HG02970 (cell line): ENCODE data around the gene TMOD2.
"Not testable (repeated sequence)": the region's sequence is repeated elsewhere in the genome, so short reads cannot be mapped to it uniquely, and the experiment has no call there.

Experiments used
- ATAC-seq: cut with Tn5 transposase; IDR thresholded peaks from one replicate; pipeline ENCODE4 v1.9.1; 2021; ENCODE audit warnings: mild to moderate bottlenecking, moderate library complexity, moderate number of reproducible peaks; ENCODE audit not compliant: unreplicated experiment, low FRiP score

The TMOD2 gene

DNA sequence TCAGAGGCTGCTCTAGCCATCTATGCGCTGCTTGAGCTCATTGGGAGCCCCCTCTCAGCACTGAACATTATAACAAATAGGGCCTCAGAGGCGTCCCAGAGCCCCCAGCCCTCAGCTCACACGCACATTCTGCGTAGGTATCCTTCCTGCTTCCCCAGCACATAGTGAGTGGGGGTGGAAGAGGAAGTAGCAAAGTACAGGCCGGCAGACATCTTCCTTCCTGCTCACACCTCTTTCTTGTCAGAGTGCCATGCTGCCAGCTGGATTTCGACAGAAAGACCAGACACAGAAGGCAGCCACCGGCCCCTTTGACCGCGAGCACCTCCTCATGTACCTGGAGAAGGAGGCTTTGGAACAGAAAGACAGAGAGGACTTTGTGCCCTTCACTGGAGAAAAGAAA, 16.6 kb downstream of the TMOD2 start:
- no peak for ATAC-seq

DNA sequence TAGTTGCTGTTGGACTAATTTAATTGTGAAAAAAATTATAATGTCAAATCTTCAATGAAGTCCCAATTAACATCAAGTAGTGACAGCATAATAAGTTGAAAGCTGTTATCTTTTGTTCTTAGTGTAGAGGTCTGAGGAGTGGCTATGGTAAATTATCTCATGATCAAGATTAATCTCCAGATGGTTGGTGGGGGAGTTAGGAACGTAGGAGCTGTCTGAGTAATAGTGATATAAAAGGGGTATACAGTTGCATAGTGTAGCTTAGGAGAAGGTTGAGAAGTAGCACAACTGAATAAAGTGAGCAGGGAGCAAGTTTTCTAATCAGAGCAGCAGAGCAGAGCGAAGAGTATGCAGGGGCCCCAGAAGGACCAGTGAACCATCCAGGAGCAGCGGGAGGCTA, 19.5 kb downstream of the TMOD2 start:
- no peak for ATAC-seq

- no peak for ATAC-seq
Measured at GRCh38 chr15:51771773-51772172, 20.4 kb downstream of the TMOD2 start.

- no peak for ATAC-seq
Measured at GRCh38 chr15:51774916-51775315, 23.5 kb downstream of the TMOD2 start.

DNA sequence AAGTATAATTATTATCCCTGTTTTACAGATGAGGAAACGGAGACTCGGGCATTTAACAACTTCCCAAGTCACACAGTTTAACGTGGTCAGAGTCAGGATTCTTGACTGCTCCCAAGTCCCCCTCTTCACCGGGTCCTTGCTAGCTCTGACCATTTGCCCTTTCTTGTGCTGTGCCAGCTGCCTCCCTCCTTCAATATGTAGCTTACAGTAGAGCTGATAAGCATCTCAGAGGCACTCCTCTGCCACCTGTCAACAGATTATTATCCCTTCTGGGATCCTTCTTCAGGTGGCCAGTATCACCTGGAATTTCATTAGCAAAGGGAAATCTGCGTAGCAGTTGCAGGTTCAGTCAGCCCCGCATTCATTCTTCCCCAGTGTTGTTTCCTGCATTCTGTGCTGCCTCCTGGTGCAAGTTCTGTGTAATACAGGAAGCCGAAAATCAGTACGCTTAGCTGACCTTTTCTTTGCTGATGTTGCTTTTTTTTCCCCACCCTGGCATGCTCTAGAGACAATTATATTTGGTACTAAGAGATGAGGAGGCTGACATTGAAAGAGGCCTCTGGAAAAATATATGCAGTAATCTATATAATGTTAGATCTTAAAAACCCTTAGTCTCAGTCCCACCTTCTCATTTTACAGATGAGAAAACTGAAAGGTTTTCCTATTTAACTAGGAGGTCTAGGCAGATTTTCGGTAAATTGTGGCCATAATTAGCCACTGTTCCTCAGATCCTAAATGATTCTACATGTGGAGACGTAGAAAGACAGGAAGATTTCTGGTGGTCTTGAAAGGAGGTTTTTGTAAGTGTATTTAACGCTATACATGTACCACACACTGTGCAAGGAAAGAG, 24.8 kb downstream of the TMOD2 start:
- no peak for ATAC-seq

GRCh38 chr15:51776952-51777569, 25.7 kb downstream of the TMOD2 start:
- no peak for ATAC-seq

- no peak for ATAC-seq
Measured at GRCh38 chr15:51780636-51781035, 29.2 kb downstream of the TMOD2 start.

- no peak for ATAC-seq
Measured at GRCh38 chr15:51781506-51781905, 30.1 kb downstream of the TMOD2 start.

GRCh38 chr15:51782357-51782896, 31.0 kb downstream of the TMOD2 start:
- ATAC-seq, result no peak

GRCh38 chr15:51783967-51784366, 32.6 kb downstream of the TMOD2 start:
- no peak for ATAC-seq

- ATAC-seq, result not testable (repeated sequence)
Measured at GRCh38 chr15:51787130-51787529, 35.7 kb downstream of the TMOD2 start.

DNA sequence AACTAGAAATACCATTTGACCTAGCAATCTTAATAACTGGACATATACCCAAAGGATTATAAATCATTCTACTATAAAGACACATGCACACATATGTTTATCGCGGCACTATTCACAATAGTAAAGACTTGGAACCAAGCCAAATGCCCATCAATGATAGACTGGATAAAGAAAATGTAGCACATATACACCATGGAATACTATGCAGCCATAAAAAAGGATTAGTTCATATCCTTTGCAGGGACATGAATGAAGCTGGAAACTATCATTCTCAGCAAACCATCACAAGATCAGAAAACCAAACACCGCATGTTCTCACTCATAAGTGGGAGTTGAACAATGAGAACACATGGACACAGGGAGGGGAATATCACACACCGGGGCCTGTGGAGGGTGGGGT, 41.1 kb downstream of the TMOD2 start:
- ATAC-seq, result not testable (repeated sequence)

DNA sequence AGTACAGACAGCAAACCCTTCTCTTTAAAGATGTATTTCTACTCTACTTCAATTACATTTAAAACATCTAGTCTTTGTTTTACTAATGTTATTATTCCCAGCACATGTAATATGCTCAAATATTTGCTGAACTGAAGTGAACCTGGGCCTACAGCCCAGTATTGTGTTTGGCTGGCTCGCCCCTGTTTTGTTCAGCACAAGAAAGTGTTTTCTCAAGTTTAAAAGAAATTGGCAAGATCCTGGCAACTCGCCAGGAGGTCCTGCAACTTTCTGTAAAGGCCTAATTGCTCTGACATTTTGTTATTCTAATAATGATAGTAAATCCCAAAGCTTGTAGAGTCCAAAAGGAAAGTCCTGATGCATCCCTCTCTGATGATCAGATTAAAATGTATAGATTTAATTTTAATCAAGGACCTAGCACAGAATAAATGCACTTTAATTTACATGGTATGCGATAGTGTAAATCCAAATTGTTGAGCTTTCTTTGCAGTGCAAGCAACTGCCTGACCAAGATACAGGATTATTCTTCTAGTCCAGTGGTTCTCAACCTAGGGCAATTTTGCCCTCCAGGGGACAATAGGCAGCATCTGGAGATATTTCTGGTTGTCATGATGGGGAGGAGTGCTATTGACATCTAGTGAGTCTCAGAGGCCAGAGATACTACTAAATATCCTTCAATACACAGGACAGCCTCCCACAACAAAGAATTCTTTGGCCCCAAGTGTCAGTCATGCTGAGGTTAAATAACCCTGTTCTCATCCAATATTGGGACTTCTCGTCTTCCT, 42.3 kb downstream of the TMOD2 start:
- no peak for ATAC-seq

GRCh38 chr15:51796847-51797401, 45.5 kb downstream of the TMOD2 start:
- ATAC-seq, result no peak

GRCh38 chr15:51798281-51798680, 46.9 kb downstream of the TMOD2 start:
- ATAC-seq, result no peak

DNA sequence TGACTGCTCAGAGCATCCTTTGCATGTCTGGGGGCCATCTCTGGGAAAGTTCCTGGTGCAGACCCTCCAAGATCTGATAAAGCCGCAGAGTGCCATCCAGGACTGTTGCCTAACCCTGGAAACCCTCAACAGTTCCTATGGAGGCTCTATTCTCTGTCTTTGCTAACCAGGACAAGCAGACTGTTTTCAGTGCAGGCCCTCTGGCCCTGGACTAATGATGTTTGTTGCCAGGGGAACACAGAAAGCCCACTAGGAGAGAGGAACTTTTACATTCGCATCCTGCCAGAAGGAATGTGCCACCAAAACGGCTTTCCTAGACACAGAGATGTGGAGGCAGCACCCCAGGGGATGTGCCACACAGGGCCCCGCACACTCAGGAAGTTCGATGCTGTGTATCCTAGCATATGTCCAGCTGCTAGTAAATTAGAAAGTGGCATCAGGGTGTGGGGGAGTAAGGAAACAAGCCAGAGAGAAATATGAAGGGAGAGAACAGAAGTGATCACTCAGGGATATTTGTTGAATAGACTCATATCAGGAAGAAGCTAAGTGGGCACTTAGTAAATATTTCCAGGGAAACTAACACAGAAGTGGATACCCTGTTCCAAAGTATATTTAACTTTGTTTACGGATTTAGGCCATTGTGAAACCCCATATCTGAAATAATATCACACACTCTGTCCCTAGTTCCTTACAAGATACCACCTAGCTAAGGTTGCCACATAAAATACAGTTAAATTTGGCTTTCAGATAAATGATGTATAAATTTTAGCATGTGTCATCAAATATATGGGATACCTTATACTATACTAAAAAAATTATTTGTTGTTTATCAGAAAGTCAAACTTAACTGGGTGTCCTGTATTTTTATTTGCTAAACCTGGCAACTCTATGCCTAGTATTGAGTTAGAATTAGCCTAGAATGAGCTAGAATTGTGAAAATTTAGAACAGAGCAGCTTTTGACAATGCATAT, 48.2 kb downstream of the TMOD2 start:
- ATAC-seq, result no peak

DNA sequence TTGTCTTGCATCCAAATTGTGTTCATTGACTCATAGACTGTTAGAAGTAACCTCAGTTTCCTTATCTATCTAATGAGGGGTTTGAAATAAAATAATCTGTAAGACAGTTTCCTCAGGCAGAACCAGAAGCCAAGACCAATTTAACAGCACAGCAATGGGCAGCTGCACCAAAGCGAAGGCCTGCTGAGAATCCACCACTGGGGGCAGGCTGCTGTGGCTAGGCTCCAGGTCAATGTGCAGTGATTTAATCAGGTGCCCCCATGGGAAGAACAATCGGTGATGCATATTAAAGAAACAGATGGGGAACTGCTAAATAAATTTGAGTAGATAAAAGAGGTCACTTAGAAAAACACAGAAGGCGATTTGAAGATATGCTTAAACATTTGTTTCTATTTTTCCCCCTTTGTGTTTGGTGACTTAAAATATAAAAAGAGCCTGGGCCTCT, 50.0 kb downstream of the TMOD2 start:
- no peak for ATAC-seq

- no peak for ATAC-seq
Measured at GRCh38 chr15:51802593-51802992, 51.2 kb downstream of the TMOD2 start.

GRCh38 chr15:51803965-51804364, 52.6 kb downstream of the TMOD2 start:
- no peak for ATAC-seq
